Right lung (tissue), 5 donors: ENCODE measurements around the gene NDEL1. TPM values are rescaled to one million over a fixed set of nuclear protein-coding genes. Genes with fewer than 3 reads are reported as not detected.

Source experiments
- DNase-seq, 2 donors: peaks; one replicate each; pipeline ENCODE4 v3.0.0-alpha.2; 2013
- polyA plus RNA-seq, 5 donors: library from polyadenylated mRNA; unstranded; fragments of 120-200 nt; gene quantifications; one replicate each; pipeline versions ENCODE4 v1.2.1 to v1.2.3, GENCODE V29; 2013; ENCODE audit warnings: inconsistent platforms in 1 of 5, low replicate concordance in 1 of 5; ENCODE audit not compliant: insufficient read length in 5 of 5, insufficient read depth in 1 of 5

Gene NDEL1
- polyA plus RNA-seq, 5 donors = 58.3 to 85.4 (median 73.4) TPM

GRCh38 chr17:8476741-8477140, 41.1 kb downstream of the NDEL1 start:
- no peak for DNase-seq

- no peak for DNase-seq
Observed at GRCh38 chr17:8477171-8477570, 41.5 kb downstream of the NDEL1 start.

GRCh38 chr17:8477715-8478441, 42.2 kb downstream of the NDEL1 start:
- no peak for DNase-seq

GRCh38 chr17:8479431-8479947, 43.8 kb downstream of the NDEL1 start:
- peak; percentile 51 to 68 for DNase-seq

GRCh38 chr17:8480011-8480976, 44.6 kb downstream of the NDEL1 start:
- DNase-seq = no peak

GRCh38 chr17:8481089-8481488, 45.4 kb downstream of the NDEL1 start:
- no peak for DNase-seq

- DNase-seq = no peak
Observed at GRCh38 chr17:8481703-8482102, 46.0 kb downstream of the NDEL1 start.

GRCh38 chr17:8482546-8482945, 46.9 kb downstream of the NDEL1 start:
- no peak for DNase-seq

GRCh38 chr17:8484465-8484864, 48.8 kb downstream of the NDEL1 start:
- no peak for DNase-seq

GRCh38 chr17:8485491-8485890, 49.8 kb downstream of the NDEL1 start:
- DNase-seq = no peak

- no peak for DNase-seq
Observed at GRCh38 chr17:8487130-8487645, 51.5 kb downstream of the NDEL1 start.

GRCh38 chr17:8487743-8488142, 52.1 kb downstream of the NDEL1 start:
- DNase-seq = no peak

- DNase-seq = no peak
Observed at GRCh38 chr17:8488491-8488890, 52.8 kb downstream of the NDEL1 start.

- no peak for DNase-seq
Observed at GRCh38 chr17:8488901-8489300, 53.2 kb downstream of the NDEL1 start.

GRCh38 chr17:8489841-8490240, 54.2 kb downstream of the NDEL1 start:
- no peak for DNase-seq

- no peak for DNase-seq
Observed at GRCh38 chr17:8490256-8491023, 54.8 kb downstream of the NDEL1 start.

GRCh38 chr17:8492121-8492520, 56.4 kb downstream of the NDEL1 start:
- DNase-seq = no peak

GRCh38 chr17:8494021-8494420, 58.3 kb downstream of the NDEL1 start:
- no peak for DNase-seq

GRCh38 chr17:8494506-8495111, 58.9 kb downstream of the NDEL1 start:
- no peak for DNase-seq

- no peak for DNase-seq
Observed at GRCh38 chr17:8496081-8496480, 60.4 kb downstream of the NDEL1 start.

- DNase-seq = no peak
Observed at GRCh38 chr17:8499171-8499570, 63.5 kb downstream of the NDEL1 start.
